A549 (cell line): Measurements from ENCODE around the gene ATP6V1F. TPM values are rescaled to one million over a fixed set of nuclear protein-coding genes. Genes with fewer than 3 reads are reported as not detected.
A peak's percentile ranks its signal among the peaks of the same experiment; 100 is the strongest.

Source experiments
- ATAC-seq, 2 experiments: fragments of 200-7000 bp in 1 of 2; fragments of >200 bp in 1 of 2; cut with Nextera tagmentation in 1 of 2; cut with Tn5 transposase in 1 of 2; 3 replicates each; pipeline versions ENCODE4 v1.8.0 to v1.9.1; 2018 to 2020; ENCODE audit warnings: mild to moderate bottlenecking in 1 of 2, moderate library complexity in 1 of 2
- CTCF ChIA-PET: fragments of 300-600 bp; sonication (Branson Sonifier 250); formaldehyde crosslinking; extraction: SDS; loops from one replicate; lab custom pipeline; 2021; ENCODE audit warnings: antibody characterized with exemption, inconsistent platforms; lab: Yijun Ruan, JAX
- POLR2A ChIA-PET: fragments of 350-600 bp; formaldehyde crosslinking; extraction: SDS; loops from one replicate; lab custom pipeline; 2021; ENCODE audit warnings: antibody characterized with exemption, inconsistent platforms; lab: Yijun Ruan, JAX
- DNase-seq, 2 experiments: peaks; one replicate each; pipeline versions ENCODE4 v3.0.0 to v3.0.0-alpha.2; 2011 to 2016; ENCODE audit warnings: low read depth in 1 of 2, low spot score in 1 of 2
- FAIRE-seq: peaks from 2 replicates; lab custom pipeline; 2011; peaks lifted over from hg19 to GRCh38; lab: Jason Lieb, UNC
- H3K27ac ChIP-seq, 2 experiments: fragments of >200 bp; sonication (Bioruptor Twin); formaldehyde crosslinking; 3 replicates each; pipeline ENCODE4 v1.5.1; 2016 to 2017
- H3K4me1 ChIP-seq: fragments of >200 bp; sonication (Bioruptor Twin); formaldehyde crosslinking; 3 replicates; pipeline ENCODE4 v1.6.1; 2016
- H3K4me2 ChIP-seq: fragments of >200 bp; sonication (Bioruptor Twin); formaldehyde crosslinking; 3 replicates; pipeline ENCODE4 v1.6.1; 2016
- H3K4me3 ChIP-seq: fragments of >200 bp; sonication (Bioruptor Twin); formaldehyde crosslinking; 3 replicates; pipeline ENCODE4 v1.5.1; 2016
- H3K9me3 ChIP-seq: fragments of >200 bp; sonication (Bioruptor Twin); formaldehyde crosslinking; 3 replicates; pipeline ENCODE4 v1.6.1; 2016
- CBX8 ChIP-seq: fragments of 200-600 bp; sonication (generic); IDR thresholded peaks from 2 replicates; pipeline ENCODE4 v1.6.1; 2016
- CHD4 ChIP-seq: fragments of 200-600 bp; sonication (generic); IDR thresholded peaks from 2 replicates; pipeline ENCODE4 v1.6.1; 2016; ENCODE audit warnings: antibody characterized with exemption, mild to moderate bottlenecking, borderline replicate concordance
- EP300 ChIP-seq, 2 experiments: fragments of >200 bp; sonication (Bioruptor Twin); formaldehyde crosslinking; IDR thresholded peaks; 2 replicates in 1 of 2; 3 replicates in 1 of 2; pipeline ENCODE4 v1.6.1; 2016 to 2017
- ESRRA ChIP-seq: fragments of 150-350 bp; IDR thresholded peaks from 2 replicates; pipeline ENCODE4 v1.6.1; 2014; ENCODE audit warnings: mild to moderate bottlenecking, low read length, borderline replicate concordance
- FOSB ChIP-seq: fragments of 250-450 bp; sonication (Bioruptor Pico); IDR thresholded peaks from 2 replicates; pipeline ENCODE4 v1.5.0; 2020; ENCODE audit warnings: mild to moderate bottlenecking, moderate library complexity
- GATA3 ChIP-seq: IDR thresholded peaks from 2 replicates; pipeline ENCODE4 v1.6.1; 2012; ENCODE audit warnings: borderline replicate concordance
- HEYL ChIP-seq: fragments of 250-450 bp; sonication (Bioruptor Pico); IDR thresholded peaks from 2 replicates; pipeline ENCODE4 v1.8.0; 2021; ENCODE audit warnings: mild to moderate bottlenecking, moderate library complexity
- HOXA7 ChIP-seq: fragments of 250-450 bp; sonication (Bioruptor Pico); IDR thresholded peaks from 2 replicates; pipeline ENCODE4 v1.5.0; 2020; ENCODE audit warnings: mild to moderate bottlenecking, moderate library complexity
- HOXB5 ChIP-seq: fragments of 250-450 bp; sonication (Bioruptor Pico); IDR thresholded peaks from 2 replicates; pipeline ENCODE4 v1.5.0; 2020; ENCODE audit warnings: mild to moderate bottlenecking, moderate library complexity
- KDM5A ChIP-seq: fragments of 200-600 bp; sonication (generic); IDR thresholded peaks from 2 replicates; pipeline ENCODE4 v1.6.1; 2016; ENCODE audit warnings: antibody characterized with exemption, mild to moderate bottlenecking
- POLR2AphosphoS2 ChIP-seq: conservative IDR thresholded peaks from 2 replicates; pipeline ENCODE4 v1.6.1; 2012; ENCODE audit warnings: low read length, improper control_type of control experiment, inconsistent platforms
- RFX5 ChIP-seq: fragments of 450-650 bp; IDR thresholded peaks from 2 replicates; pipeline ENCODE4 v1.7.1; 2014; ENCODE audit warnings: antibody characterized with exemption, mild to moderate bottlenecking, moderate library complexity
- SREBF2 ChIP-seq: fragments of 450-650 bp; IDR thresholded peaks from 2 replicates; pipeline ENCODE4 v1.6.1; 2014; ENCODE audit warnings: mild to moderate bottlenecking, moderate library complexity
- ZC3H11A ChIP-seq: fragments of 450-650 bp; IDR thresholded peaks from 2 replicates; pipeline ENCODE4 v1.6.1; 2014; ENCODE audit warnings: antibody characterized with exemption, mild to moderate bottlenecking
- WGBS: methylation state at CpG from one replicate; pipeline ENCODE4 v1.1.6; 2017; ENCODE audit errors: missing lambda C conversion rate; 5-methylcytosine and 5-hydroxymethylcytosine counted together
- polyA plus RNA-seq, 4 experiments: library from polyadenylated mRNA; depleted of rRNA in 3 of 4; stranded (reverse); fragments of >200 nt; fragmentation: RNase III in 1 of 4; extraction: RNeasy Plus Mini Kit Qiagen cat#74134 plus additional on column Dnase treatment in 1 of 4; gene quantifications; 2 replicates in 3 of 4; 3 replicates in 1 of 4; pipeline ENCODE4 v1.2.3, GENCODE V29; 2011 to 2017
- TF ChIP-seq, protein P1 (sequence below): fragments of 200-600 bp; sonication (generic); IDR thresholded peaks from 2 replicates; pipeline ENCODE4 v1.6.1; 2016; ENCODE audit warnings: antibody characterized with exemption, mild to moderate bottlenecking, moderate library complexity
- TF ChIP-seq, protein P2 (sequence below): IDR thresholded peaks from 2 replicates; pipeline ENCODE4 v1.6.1; 2012
- TF ChIP-seq, protein P3 (sequence below): fragments of >200 bp; sonication (Bioruptor Twin); formaldehyde crosslinking; IDR thresholded peaks from 3 replicates; pipeline ENCODE4 v1.6.1; 2016
- TF ChIP-seq, protein P4 (sequence below): fragments of 250-450 bp; sonication (Bioruptor Pico); IDR thresholded peaks from 2 replicates; pipeline ENCODE4 v1.5.0; 2021; ENCODE audit warnings: mild to moderate bottlenecking, moderate library complexity, borderline replicate concordance
- TF ChIP-seq, protein P5 (sequence below): fragments of 250-450 bp; sonication (Bioruptor Pico); IDR thresholded peaks from 2 replicates; pipeline ENCODE4 v1.5.0; 2020; ENCODE audit warnings: low read depth, mild to moderate bottlenecking, moderate library complexity

ATP6V1F gene
- polyA plus RNA-seq, 2 of the 4 experiments (the other 2 are of a cell fraction): 155 to 229 TPM

DNA sequence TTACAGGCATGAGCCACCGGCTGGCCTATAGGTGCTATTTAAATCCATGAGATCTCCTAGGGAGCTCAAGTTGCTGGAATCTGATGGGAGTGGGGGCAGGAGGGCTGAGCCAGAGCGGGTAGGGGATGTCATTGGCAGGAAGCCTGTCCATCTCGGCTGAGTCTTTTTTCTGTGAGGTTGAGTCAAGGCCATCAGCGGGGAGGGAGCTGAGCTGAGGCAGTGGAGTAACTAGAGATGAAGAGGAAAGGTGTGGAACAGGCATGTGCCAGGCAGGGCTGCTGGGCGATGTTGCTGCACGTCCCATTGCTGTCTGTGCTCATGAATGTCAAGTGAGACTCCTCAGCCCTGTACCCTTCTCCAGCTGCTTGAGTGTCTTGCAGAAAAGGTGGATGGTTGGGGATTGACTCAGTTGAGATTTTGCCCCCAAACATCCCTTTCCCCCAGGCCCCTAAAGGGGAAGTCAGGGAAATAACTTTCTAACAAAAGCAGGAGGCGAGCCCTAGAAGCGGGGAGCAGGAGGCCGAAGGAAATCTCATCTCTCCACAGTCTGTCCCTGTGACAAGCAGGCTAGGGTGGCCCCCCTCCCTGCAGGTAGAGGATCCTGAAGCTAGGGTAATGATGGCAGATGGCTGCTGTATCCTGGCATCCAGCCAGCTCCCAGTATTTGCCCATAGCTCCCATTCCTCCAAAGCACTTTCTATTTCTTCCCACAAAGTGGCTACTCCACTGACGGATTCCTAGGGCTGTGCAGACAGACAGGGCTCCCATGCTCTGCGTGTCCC, 5.4 kb downstream of the ATP6V1F start:
- no peaks in the 10 kb centered on the region for H3K9me3 ChIP-seq
- ChIA-PET POLR2A (no interaction called here), CTCF (interaction anchor here (0.6 to 17.4 kb wide), 2 partner anchors 15 to 416 kb away, joined by 4 to 225 read pairs; no protein-coding TSS in a partner anchor)
- ATAC-seq (no peak), DNase-seq (no peak), FAIRE-seq (no peak)
- no peak for TF ChIP-seq SREBF2
- TF ChIP-seq, protein P1, sequence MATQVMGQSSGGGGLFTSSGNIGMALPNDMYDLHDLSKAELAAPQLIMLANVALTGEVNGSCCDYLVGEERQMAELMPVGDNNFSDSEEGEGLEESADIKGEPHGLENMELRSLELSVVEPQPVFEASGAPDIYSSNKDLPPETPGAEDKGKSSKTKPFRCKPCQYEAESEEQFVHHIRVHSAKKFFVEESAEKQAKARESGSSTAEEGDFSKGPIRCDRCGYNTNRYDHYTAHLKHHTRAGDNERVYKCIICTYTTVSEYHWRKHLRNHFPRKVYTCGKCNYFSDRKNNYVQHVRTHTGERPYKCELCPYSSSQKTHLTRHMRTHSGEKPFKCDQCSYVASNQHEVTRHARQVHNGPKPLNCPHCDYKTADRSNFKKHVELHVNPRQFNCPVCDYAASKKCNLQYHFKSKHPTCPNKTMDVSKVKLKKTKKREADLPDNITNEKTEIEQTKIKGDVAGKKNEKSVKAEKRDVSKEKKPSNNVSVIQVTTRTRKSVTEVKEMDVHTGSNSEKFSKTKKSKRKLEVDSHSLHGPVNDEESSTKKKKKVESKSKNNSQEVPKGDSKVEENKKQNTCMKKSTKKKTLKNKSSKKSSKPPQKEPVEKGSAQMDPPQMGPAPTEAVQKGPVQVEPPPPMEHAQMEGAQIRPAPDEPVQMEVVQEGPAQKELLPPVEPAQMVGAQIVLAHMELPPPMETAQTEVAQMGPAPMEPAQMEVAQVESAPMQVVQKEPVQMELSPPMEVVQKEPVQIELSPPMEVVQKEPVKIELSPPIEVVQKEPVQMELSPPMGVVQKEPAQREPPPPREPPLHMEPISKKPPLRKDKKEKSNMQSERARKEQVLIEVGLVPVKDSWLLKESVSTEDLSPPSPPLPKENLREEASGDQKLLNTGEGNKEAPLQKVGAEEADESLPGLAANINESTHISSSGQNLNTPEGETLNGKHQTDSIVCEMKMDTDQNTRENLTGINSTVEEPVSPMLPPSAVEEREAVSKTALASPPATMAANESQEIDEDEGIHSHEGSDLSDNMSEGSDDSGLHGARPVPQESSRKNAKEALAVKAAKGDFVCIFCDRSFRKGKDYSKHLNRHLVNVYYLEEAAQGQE: no peak
- TF ChIP-seq KDM5A: no peak
- TF ChIP-seq EP300 (IDR thresholded peaks at IDR 0.05): no peak
- TF ChIP-seq CHD4: no peak
- TF ChIP-seq HOXA7 (CRISPR knock-in tag): no peak
- TF ChIP-seq HEYL: no peak
- TF ChIP-seq, protein P2, sequence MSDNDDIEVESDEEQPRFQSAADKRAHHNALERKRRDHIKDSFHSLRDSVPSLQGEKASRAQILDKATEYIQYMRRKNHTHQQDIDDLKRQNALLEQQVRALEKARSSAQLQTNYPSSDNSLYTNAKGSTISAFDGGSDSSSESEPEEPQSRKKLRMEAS: no peak
- TF ChIP-seq HOXB5: no peak
- no peak for TF ChIP-seq ESRRA
- TF ChIP-seq, protein P3, sequence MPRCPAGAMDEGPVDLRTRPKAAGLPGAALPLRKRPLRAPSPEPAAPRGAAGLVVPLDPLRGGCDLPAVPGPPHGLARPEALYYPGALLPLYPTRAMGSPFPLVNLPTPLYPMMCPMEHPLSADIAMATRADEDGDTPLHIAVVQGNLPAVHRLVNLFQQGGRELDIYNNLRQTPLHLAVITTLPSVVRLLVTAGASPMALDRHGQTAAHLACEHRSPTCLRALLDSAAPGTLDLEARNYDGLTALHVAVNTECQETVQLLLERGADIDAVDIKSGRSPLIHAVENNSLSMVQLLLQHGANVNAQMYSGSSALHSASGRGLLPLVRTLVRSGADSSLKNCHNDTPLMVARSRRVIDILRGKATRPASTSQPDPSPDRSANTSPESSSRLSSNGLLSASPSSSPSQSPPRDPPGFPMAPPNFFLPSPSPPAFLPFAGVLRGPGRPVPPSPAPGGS: no peak
- TF ChIP-seq, protein P4, sequence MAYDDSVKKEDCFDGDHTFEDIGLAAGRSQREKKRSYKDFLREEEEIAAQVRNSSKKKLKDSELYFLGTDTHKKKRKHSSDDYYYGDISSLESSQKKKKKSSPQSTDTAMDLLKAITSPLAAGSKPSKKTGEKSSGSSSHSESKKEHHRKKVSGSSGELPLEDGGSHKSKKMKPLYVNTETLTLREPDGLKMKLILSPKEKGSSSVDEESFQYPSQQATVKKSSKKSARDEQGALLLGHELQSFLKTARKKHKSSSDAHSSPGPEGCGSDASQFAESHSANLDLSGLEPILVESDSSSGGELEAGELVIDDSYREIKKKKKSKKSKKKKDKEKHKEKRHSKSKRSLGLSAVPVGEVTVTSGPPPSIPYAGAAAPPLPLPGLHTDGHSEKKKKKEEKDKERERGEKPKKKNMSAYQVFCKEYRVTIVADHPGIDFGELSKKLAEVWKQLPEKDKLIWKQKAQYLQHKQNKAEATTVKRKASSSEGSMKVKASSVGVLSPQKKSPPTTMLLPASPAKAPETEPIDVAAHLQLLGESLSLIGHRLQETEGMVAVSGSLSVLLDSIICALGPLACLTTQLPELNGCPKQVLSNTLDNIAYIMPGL: no peak
- H3K4me2 ChIP-seq: no peak overlapping the region
- H3K27ac ChIP-seq: no peak overlapping the region
- no peak overlapping the region for H3K4me3 ChIP-seq
- 76% methylated on average over 11 of the region's 11 CpGs for WGBS
- peaks cover 17% of the 10 kb centered on the region; the same call in 2 of the 3 replicates for H3K4me1 ChIP-seq

DNA sequence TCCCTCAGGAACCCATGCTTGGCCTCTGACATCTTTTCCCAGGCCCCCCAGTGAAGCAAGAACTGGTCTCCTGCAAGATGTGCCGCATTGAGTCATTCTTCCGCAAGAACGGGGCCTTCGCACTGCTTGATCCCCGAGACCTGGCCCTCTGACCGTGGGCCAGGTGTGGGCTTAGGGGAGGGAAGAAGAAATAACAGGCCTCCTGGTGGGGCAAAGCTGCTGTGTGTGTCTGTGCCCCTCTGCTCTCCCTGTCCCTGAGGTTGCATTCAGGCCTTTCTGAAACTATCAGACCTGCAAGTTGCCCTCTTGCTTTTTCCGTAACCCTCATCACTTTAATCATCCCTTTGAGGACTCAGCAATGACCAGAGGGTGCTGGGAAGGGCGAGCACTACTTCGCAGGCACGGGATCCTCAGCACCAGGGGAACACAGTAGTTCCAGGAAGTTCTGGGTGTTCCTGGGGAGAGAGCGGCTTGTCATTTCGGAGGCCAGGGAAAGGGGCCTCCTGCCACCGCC, 6.0 kb downstream of the ATP6V1F start:
- no peak for FAIRE-seq
- POLR2A ChIA-PET: no interaction called here
- Histone ChIP-seq H3K9me3 (no peaks in the 10 kb centered on the region), H3K4me2 (peak overlapping the region; percentile 95), H3K27ac (peak overlapping the region in 1 of 2 experiments; percentile 84; a peak in 4 of 6 replicates), H3K4me3 (peak overlapping the region; percentile 47), H3K4me1 (peaks cover 15% of the 10 kb centered on the region; the same call in 2 of the 3 replicates)
- DNase-seq: no peak
- CTCF ChIA-PET: interaction anchor here (0.6 to 17.4 kb wide), 4 partner anchors 14 to 417 kb away, joined by 3 to 225 read pairs (median 4); no protein-coding TSS in a partner anchor
- 65% methylated on average over 12 of the region's 13 CpGs for WGBS
- ATAC-seq: peak; percentile 16 to 32; a peak in 4 of 6 replicates
- TF ChIP-seq ZC3H11A (no peak), RFX5 (no peak), FOSB (no peak), CBX8 (no peak), POLR2AphosphoS2 (no peak), GATA3 (no peak)
- TF ChIP-seq, protein P3: no peak
- TF ChIP-seq, protein P4: no peak
- TF ChIP-seq, protein P5, sequence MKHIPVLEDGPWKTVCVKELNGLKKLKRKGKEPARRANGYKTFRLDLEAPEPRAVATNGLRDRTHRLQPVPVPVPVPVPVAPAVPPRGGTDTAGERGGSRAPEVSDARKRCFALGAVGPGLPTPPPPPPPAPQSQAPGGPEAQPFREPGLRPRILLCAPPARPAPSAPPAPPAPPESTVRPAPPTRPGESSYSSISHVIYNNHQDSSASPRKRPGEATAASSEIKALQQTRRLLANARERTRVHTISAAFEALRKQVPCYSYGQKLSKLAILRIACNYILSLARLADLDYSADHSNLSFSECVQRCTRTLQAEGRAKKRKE (CRISPR knock-in tag): no peak
- TF ChIP-seq, protein P1: no peak
